NT2/D1 (cell line): ENCODE measurements around the gene ADNP2.

Source experiments
- DNase-seq: peaks from one replicate; pipeline ENCODE4 v3.0.0-alpha.2; 2011; ENCODE audit warnings: low read depth, low spot score
- H3K27me3 ChIP-seq: 2 replicates; pipeline ENCODE4 v1.6.0; 2011; ENCODE audit warnings: mild to moderate bottlenecking; ENCODE audit not compliant: insufficient read length, insufficient read depth
- H3K36me3 ChIP-seq: 2 replicates; pipeline ENCODE4 v1.6.1; 2011; ENCODE audit warnings: mild to moderate bottlenecking, low read length, mixed read lengths; ENCODE audit not compliant: insufficient read depth, insufficient read length
- H3K4me1 ChIP-seq: 2 replicates; pipeline ENCODE4 v1.5.1; 2011; ENCODE audit not compliant: insufficient read depth, insufficient read length
- H3K4me3 ChIP-seq: 2 replicates; pipeline ENCODE4 v1.5.1; 2011; ENCODE audit warnings: low read depth; ENCODE audit not compliant: insufficient read length
- H3K9ac ChIP-seq: 2 replicates; pipeline ENCODE4 v1.6.0; 2011; ENCODE audit warnings: low read depth; ENCODE audit not compliant: insufficient read length
- H3K9me3 ChIP-seq: 2 replicates; pipeline ENCODE4 v1.5.1; 2011; ENCODE audit warnings: mild to moderate bottlenecking, low read length; ENCODE audit not compliant: insufficient read depth
- SUZ12 ChIP-seq: IDR thresholded peaks from 2 replicates; pipeline ENCODE4 v1.6.1; 2011; ENCODE audit not compliant: insufficient read length, insufficient read depth; ENCODE audit errors: extremely low read depth
- YY1 ChIP-seq: IDR thresholded peaks from 2 replicates; pipeline ENCODE4 v1.6.1; 2011; ENCODE audit not compliant: insufficient read length, insufficient read depth
- ZNF274 ChIP-seq: IDR thresholded peaks from 2 replicates; pipeline ENCODE4 v1.6.1; 2011; ENCODE audit warnings: mild to moderate bottlenecking, low read depth, low read length

The ADNP2 gene

DNA sequence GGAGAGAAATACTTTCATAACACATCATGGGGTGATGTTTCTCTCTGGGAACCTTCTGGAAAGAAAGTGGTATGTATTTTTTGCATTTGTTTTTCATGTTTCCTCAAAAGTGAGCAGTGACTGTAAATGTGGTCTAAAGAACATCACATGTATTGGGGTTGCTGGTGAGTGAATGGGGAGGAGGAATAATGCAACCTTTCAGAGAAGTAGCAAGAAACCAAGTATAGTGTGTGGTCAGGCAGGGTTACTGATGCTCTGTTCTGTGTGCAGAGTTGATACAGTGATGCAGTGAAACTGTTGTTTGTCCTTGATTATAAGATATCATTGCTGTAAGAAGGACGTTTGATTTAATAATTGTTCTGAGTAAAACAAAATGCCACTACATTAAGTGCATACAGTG is 24.1 kb downstream of the ADNP2 start:
- peaks cover 6% of the 10 kb centered on the region for H3K4me1 ChIP-seq
- H3K9me3 ChIP-seq, result no peaks in the 10 kb centered on the region
- no peak overlapping the region for H3K4me3 ChIP-seq
- no peak overlapping the region for H3K9ac ChIP-seq
- no peak for DNase-seq
- no peaks in the 10 kb centered on the region for H3K27me3 ChIP-seq
- TF ChIP-seq YY1 (no peak), ZNF274 (no peak), SUZ12 (no peak)
- peaks cover 54% of the 10 kb centered on the region for H3K36me3 ChIP-seq

DNA sequence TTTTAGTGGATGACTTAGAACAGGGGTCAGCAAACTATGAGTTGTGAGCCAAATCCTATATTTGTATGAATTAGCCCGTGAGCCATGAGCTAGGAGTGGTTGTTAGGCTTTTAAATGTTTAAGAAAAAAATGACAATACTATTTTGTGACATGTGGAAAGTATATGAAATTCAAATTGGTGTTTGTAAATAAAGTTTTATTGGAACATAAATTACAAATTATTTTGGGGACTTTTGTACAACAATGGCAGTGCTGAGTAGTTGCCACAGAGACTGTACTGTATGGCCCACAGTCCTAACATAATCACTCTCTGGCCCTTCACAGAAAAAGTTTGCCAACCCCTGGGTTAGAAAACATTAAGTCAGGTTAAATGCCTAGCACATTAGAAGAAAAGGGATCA is 26.1 kb downstream of the ADNP2 start:
- Histone ChIP-seq H3K27me3 (no peaks in the 10 kb centered on the region), H3K9ac (no peak overlapping the region), H3K4me3 (no peak overlapping the region), H3K36me3 (peaks cover 73% of the 10 kb centered on the region), H3K9me3 (no peaks in the 10 kb centered on the region), H3K4me1 (peaks cover 5% of the 10 kb centered on the region)
- DNase-seq, result no peak
- TF ChIP-seq YY1 (no peak), ZNF274 (no peak), SUZ12 (no peak)

DNA sequence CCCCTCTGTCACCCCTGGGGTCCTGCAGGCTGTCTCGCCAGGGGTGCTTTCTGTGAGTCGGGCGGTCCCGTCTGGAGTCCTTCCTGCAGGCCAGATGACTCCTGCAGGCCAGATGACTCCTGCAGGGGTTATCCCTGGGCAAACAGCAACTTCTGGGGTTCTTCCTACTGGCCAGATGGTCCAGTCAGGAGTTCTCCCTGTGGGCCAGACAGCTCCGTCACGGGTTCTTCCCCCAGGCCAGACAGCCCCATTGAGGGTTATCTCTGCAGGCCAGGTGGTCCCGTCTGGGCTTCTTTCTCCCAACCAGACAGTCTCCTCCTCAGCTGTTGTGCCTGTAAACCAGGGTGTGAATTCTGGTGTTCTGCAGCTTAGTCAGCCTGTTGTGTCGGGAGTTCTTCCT is 27.6 kb downstream of the ADNP2 start:
- H3K9me3 ChIP-seq, result no peaks in the 10 kb centered on the region
- no peak for TF ChIP-seq SUZ12
- TF ChIP-seq YY1, result no peak
- TF ChIP-seq ZNF274, result no peak
- peaks cover 79% of the 10 kb centered on the region for H3K36me3 ChIP-seq
- H3K27me3 ChIP-seq, result no peaks in the 10 kb centered on the region
- no peak for DNase-seq
- no peak overlapping the region for H3K4me3 ChIP-seq
- peaks cover 3% of the 10 kb centered on the region for H3K4me1 ChIP-seq
- no peak overlapping the region for H3K9ac ChIP-seq

DNA sequence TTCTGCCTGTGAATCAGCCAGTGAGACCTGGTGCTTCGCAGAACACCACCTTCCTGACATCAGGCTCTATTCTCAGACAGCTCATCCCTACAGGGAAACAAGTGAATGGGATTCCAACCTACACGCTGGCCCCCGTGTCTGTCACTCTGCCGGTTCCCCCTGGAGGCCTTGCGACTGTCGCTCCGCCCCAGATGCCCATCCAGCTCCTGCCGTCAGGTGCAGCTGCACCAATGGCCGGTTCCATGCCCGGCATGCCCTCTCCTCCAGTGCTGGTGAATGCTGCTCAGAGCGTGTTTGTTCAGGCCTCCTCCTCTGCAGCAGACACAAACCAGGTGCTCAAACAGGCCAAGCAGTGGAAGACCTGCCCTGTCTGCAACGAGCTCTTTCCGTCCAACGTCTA is 28.1 kb downstream of the ADNP2 start:
- TF ChIP-seq YY1 (no peak), SUZ12 (no peak), ZNF274 (no peak)
- Histone ChIP-seq H3K36me3 (peaks cover 79% of the 10 kb centered on the region), H3K4me3 (no peak overlapping the region), H3K4me1 (peaks cover 3% of the 10 kb centered on the region), H3K9me3 (no peaks in the 10 kb centered on the region), H3K27me3 (no peaks in the 10 kb centered on the region), H3K9ac (no peak overlapping the region)
- DNase-seq, result no peak

DNA sequence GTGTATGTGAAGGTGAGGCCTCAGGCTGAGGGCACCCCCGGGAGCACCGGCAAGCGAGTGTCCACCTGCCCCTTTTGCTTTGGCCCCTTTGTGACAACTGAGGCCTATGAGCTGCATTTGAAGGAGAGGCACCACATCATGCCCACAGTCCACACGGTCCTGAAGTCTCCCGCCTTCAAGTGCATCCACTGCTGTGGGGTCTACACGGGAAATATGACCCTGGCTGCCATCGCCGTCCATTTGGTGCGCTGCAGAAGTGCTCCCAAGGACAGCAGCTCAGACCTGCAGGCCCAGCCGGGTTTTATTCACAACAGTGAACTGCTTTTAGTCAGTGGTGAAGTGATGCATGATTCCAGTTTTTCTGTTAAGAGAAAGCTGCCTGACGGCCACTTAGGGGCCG is 28.9 kb downstream of the ADNP2 start:
- Histone ChIP-seq H3K4me3 (no peak overlapping the region), H3K4me1 (peaks cover 3% of the 10 kb centered on the region), H3K9me3 (no peaks in the 10 kb centered on the region), H3K27me3 (no peaks in the 10 kb centered on the region), H3K9ac (no peak overlapping the region), H3K36me3 (peaks cover 75% of the 10 kb centered on the region)
- no peak for DNase-seq
- no peak for TF ChIP-seq ZNF274
- TF ChIP-seq SUZ12, result no peak
- TF ChIP-seq YY1, result no peak

DNA sequence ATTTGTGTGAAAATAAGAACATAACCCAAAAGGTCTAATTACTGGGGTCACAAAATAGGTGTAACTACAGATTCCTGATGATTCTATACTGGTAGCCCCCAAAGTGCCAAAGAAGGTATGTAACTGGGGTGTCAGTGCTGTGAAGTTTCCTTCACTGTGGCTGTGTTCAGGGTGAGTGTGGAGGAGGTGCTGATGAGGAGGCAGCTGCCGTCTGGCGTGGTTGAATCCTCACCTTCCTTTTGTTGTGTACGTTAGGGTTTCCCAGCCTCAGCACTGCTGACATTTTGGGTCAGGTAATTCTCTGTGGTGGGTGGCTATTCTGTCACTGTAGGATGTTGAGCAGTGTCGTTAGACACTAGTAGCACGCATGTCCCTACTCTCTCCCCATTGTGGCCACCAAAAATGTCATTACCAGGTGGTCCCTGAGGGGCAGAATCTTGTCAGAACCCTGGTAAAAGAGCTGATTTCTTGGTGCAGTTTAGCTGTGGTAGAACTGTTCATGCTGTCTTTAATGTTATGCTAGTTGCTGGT is 31.5 kb downstream of the ADNP2 start:
- no peak overlapping the region for H3K4me3 ChIP-seq
- DNase-seq, result no peak
- no peak overlapping the region for H3K9ac ChIP-seq
- peaks cover 51% of the 10 kb centered on the region for H3K36me3 ChIP-seq
- no peaks in the 10 kb centered on the region for H3K27me3 ChIP-seq
- H3K9me3 ChIP-seq, result no peaks in the 10 kb centered on the region
- peaks cover 3% of the 10 kb centered on the region for H3K4me1 ChIP-seq
- TF ChIP-seq SUZ12, result no peak
- TF ChIP-seq YY1, result no peak
- TF ChIP-seq ZNF274, result no peak

DNA sequence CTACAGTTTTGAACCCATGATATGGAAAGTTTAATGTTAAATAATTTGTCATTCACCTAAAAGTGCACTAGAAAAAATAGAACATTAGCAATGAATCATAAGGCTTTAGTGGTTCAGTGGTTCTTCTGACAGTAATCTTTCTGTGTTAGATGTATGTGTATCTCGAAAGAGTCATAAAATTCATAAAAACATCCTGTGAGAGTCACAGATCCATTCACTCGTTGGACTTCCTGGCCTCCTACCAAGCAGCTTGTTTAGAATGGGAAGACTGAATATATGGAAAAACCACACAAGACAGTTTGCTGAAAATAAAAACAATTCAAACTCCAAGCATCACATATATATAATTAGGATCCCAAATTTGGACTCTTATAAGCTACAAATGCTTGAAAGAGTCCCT is 34.8 kb downstream of the ADNP2 start:
- Histone ChIP-seq H3K4me3 (no peak overlapping the region), H3K9me3 (no peaks in the 10 kb centered on the region), H3K27me3 (peaks cover 15% of the 10 kb centered on the region), H3K4me1 (no peaks in the 10 kb centered on the region), H3K9ac (no peak overlapping the region), H3K36me3 (peaks cover 21% of the 10 kb centered on the region)
- no peak for DNase-seq
- TF ChIP-seq YY1 (no peak), ZNF274 (no peak), SUZ12 (no peak)

DNA sequence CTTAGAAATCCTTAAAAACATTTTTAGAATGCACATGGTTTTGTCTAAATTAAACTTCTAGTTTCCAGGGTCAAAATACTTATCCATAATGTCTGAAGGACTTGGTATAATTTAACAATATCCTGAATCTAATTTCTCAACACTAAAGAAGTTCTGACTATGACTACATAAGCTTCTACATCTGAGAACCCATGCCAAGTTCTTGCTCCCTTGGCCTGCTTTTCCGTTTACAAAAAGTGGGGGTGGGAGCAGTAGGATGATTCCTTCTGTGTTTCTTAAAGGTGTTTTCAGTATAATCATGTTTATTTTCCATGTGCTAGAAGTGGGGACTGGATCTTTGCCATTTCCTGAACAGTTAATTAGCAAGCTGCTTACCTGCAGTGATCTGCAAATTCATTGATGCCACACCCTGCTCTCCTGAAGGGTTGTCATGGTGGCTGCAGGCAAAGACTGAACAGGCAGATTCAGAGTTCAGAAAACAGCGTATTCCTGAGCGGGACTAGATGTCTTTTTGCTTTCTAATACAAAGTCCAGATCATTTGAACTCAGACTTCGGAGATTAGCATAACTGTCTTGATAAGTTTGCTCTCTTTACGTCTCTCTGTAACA is 36.2 kb downstream of the ADNP2 start:
- H3K4me3 ChIP-seq, result no peak overlapping the region
- peaks cover 15% of the 10 kb centered on the region for H3K27me3 ChIP-seq
- no peak overlapping the region for H3K9ac ChIP-seq
- H3K36me3 ChIP-seq, result peaks cover 21% of the 10 kb centered on the region
- H3K9me3 ChIP-seq, result no peaks in the 10 kb centered on the region
- no peak for DNase-seq
- no peaks in the 10 kb centered on the region for H3K4me1 ChIP-seq
- TF ChIP-seq YY1, result no peak
- TF ChIP-seq SUZ12, result no peak
- TF ChIP-seq ZNF274, result no peak
